K562 (cell line): ENCODE measurements around the gene ZNRF1. TPM values are rescaled to one million over a fixed set of nuclear protein-coding genes. Genes with fewer than 3 reads are reported as not detected.
A peak's percentile ranks its signal among the peaks of the same experiment; 100 is the strongest.

Experiments used
- ATAC-seq: fragments of 200-7000 bp; cut with Tn5 transposase; 3 replicates; pipeline ENCODE4 v1.9.1; 2020; ENCODE audit warnings: moderate library complexity
- BruUV-seq: library from RNA; stranded (reverse); fragments of 400-500 nt; replicated peaks from 2 replicates; lab custom pipeline; 2021; lab: Mats Ljungman, UMichigan
- CTCF ChIA-PET: fragments of 300-600 bp; formaldehyde crosslinking; extraction: SDS; loops from one replicate; lab custom pipeline; 2021; ENCODE audit warnings: low intra/inter-chr PET ratio; lab: Yijun Ruan, JAX
- POLR2A ChIA-PET: fragments of 300-600, 350-650 bp; sonication (Branson Sonifier 250); formaldehyde crosslinking; extraction: SDS; loops from one replicate; lab custom pipeline; 2021; ENCODE audit warnings: antibody characterized with exemption, inconsistent platforms; lab: Yijun Ruan, JAX
- DNase-seq, 4 experiments: peaks; one replicate each; pipeline versions ENCODE4 v3.0.0 to v3.0.0-alpha.2; 2011 to 2018; ENCODE audit warnings: low spot score in 3 of 4, mixed read lengths in 3 of 4; ENCODE audit errors: extremely low read depth in 1 of 4
- FAIRE-seq: peaks from 2 replicates; lab custom pipeline; 2011; peaks lifted over from hg19 to GRCh38; lab: Jason Lieb, UNC
- H2AFZ ChIP-seq: 2 replicates; pipeline ENCODE4 v1.6.0; 2011; ENCODE audit warnings: low read depth, low read length, control low read depth, inconsistent platforms
- H3K27ac ChIP-seq: fragments of 200-600 bp; 3 replicates; pipeline ENCODE4 v1.8.0; 2011; ENCODE audit warnings: low read depth, mild to moderate bottlenecking, control low read depth, inconsistent platforms, low read length, moderate library complexity, mixed read lengths; ENCODE audit errors: extremely low read depth
- H3K27me3 ChIP-seq, 2 experiments: fragments of 300-600 bp in 1 of 2; 2 replicates in 1 of 2; 3 replicates in 1 of 2; pipeline versions ENCODE4 v1.6.0 to v1.8.0; 2011; ENCODE audit warnings: inconsistent platforms in 2 of 2, low read length in 2 of 2, mild to moderate bottlenecking in 1 of 2, mixed read lengths in 1 of 2, moderate library complexity in 1 of 2; ENCODE audit not compliant: control insufficient read depth in 2 of 2, insufficient read depth in 2 of 2
- H3K36me3 ChIP-seq: fragments of 300-600 bp; 3 replicates; pipeline ENCODE4 v1.8.0; 2011; ENCODE audit warnings: mild to moderate bottlenecking, low read length, inconsistent platforms; ENCODE audit not compliant: control insufficient read depth, insufficient read depth
- H3K4me1 ChIP-seq, 2 experiments: fragments of 200-600 bp in 1 of 2; replicated peaks in 1 of 2; 2 replicates in 1 of 2; 3 replicates in 1 of 2; pipeline versions ENCODE4 v1.5.1 to v1.8.0; 2011; ENCODE audit warnings: inconsistent platforms in 2 of 2, low read length in 2 of 2, mild to moderate bottlenecking in 1 of 2, mixed read lengths in 1 of 2, moderate library complexity in 1 of 2; ENCODE audit not compliant: control insufficient read depth in 2 of 2, insufficient read depth in 2 of 2
- H3K4me2 ChIP-seq: 2 replicates; pipeline ENCODE4 v1.6.1; 2011; ENCODE audit warnings: low read length, control low read depth, inconsistent platforms, mixed read lengths; ENCODE audit not compliant: insufficient read depth
- H3K4me3 ChIP-seq: fragments of 200-600 bp; sonication (generic), shearing (Covaris generic); 2 replicates; pipeline ENCODE4 v1.5.1; 2016; ENCODE audit warnings: control low read depth, inconsistent platforms
- H3K79me2 ChIP-seq: fragments of 200-600 bp; 3 replicates; pipeline ENCODE4 v1.8.0; 2011; ENCODE audit warnings: low read length, inconsistent platforms; ENCODE audit not compliant: control insufficient read depth, insufficient read depth
- H3K9ac ChIP-seq, 2 experiments: 2 replicates each; pipeline versions ENCODE4 v1.6.0 to v1.6.1; 2011; ENCODE audit warnings: low read depth in 2 of 2, low read length in 2 of 2, control low read depth in 1 of 2, inconsistent platforms in 1 of 2, mild to moderate bottlenecking in 1 of 2, mixed read lengths in 1 of 2; ENCODE audit not compliant: insufficient read depth in 1 of 2
- H3K9me1 ChIP-seq: one replicate; pipeline ENCODE4 v1.6.0; 2011; ENCODE audit warnings: inconsistent platforms, mild to moderate bottlenecking, low read length, moderate library complexity; ENCODE audit not compliant: control insufficient read depth, insufficient read depth
- H3K9me3 ChIP-seq: replicated peaks from 2 replicates; pipeline ENCODE4 v1.5.1; 2011; ENCODE audit warnings: low read depth, low read length, inconsistent platforms; ENCODE audit not compliant: control insufficient read depth, insufficient read depth
- H4K20me1 ChIP-seq: replicated peaks from 2 replicates; pipeline ENCODE4 v1.6.1; 2011; ENCODE audit warnings: low read length, inconsistent platforms, mixed read lengths; ENCODE audit not compliant: control insufficient read depth, insufficient read depth
- BDP1 ChIP-seq: IDR thresholded peaks from 3 replicates; pipeline ENCODE4 v1.6.1; 2011; ENCODE audit not compliant: insufficient read length, insufficient read depth
- CHD1 ChIP-seq: fragments of 200-600 bp; sonication (generic); IDR thresholded peaks from one replicate; pipeline ENCODE4 v1.6.1; 2012; ENCODE audit warnings: mild to moderate bottlenecking, moderate library complexity, low read length, inconsistent platforms
- E2F1 ChIP-seq: sonication (generic); formaldehyde crosslinking; IDR thresholded peaks from 2 replicates; pipeline ENCODE4 v1.8.1; 2023; ENCODE audit warnings: mild to moderate bottlenecking, missing genetic modification reagents, moderate library complexity
- ELF4 ChIP-seq: fragments of 450-650 bp; formaldehyde crosslinking; IDR thresholded peaks from 2 replicates; pipeline ENCODE4 v1.4.0; 2022; ENCODE audit warnings: missing genetic modification characterization
- FOXA3 ChIP-seq, 2 experiments: fragments of 450-650 bp in 1 of 2; sonication (generic) in 1 of 2; formaldehyde crosslinking; IDR thresholded peaks in 1 of 2; conservative IDR thresholded peaks in 1 of 2; 2 replicates each; pipeline versions ENCODE4 v1.4.0 to v1.8.0; 2020 to 2022; ENCODE audit warnings: mild to moderate bottlenecking in 2 of 2, missing genetic modification reagents in 1 of 2
- IFI16 ChIP-seq: fragments of 250-450 bp; sonication (Bioruptor Pico); IDR thresholded peaks from 2 replicates; pipeline ENCODE4 v2.1.2; 2022; ENCODE audit warnings: mild to moderate bottlenecking, inconsistent platforms
- KLF1 ChIP-seq: fragments of 450-650 bp; IDR thresholded peaks from 2 replicates; pipeline ENCODE4 v1.6.1; 2016; ENCODE audit warnings: missing genetic modification characterization, missing compliant biosample characterization
- MXI1 ChIP-seq: IDR thresholded peaks from 2 replicates; pipeline ENCODE4 v1.6.1; 2011; ENCODE audit warnings: low read depth, mild to moderate bottlenecking, improper control_type of control experiment, low read length
- TAF15 ChIP-seq: fragments of 200-400 bp; formaldehyde crosslinking; IDR thresholded peaks from 2 replicates; pipeline ENCODE4 v1.6.1; 2017; ENCODE audit warnings: mild to moderate bottlenecking, low read depth, low read length, moderate library complexity
- ZNF316 ChIP-seq: fragments of 450-650 bp; IDR thresholded peaks from 2 replicates; pipeline ENCODE4 v1.6.1; 2016
- ZNF764 ChIP-seq: fragments of 250-450 bp; sonication (Bioruptor Pico); IDR thresholded peaks from 2 replicates; pipeline ENCODE4 v1.4.0; 2020; ENCODE audit warnings: low read depth, mild to moderate bottlenecking, moderate library complexity
- ZNF766 ChIP-seq: fragments of 200-800 bp; sonication (Bioruptor generic); conservative IDR thresholded peaks from 2 replicates; pipeline ENCODE4 v1.6.1; 2016; ENCODE audit warnings: missing genetic modification characterization, missing compliant biosample characterization
- WGBS: fragments of 100-300 bp; shearing (Covaris generic); methylation state at CpG from one replicate; pipeline ENCODE4 v1.1.6; 2016; ENCODE audit warnings: low coverage, mixed read lengths; ENCODE audit not compliant: insufficient coverage; ENCODE audit errors: missing lambda C conversion rate; 5-methylcytosine and 5-hydroxymethylcytosine counted together
- in situ Hi-C: fragments of 300-500 bp; cut with MboI; formaldehyde crosslinking; loops from 4 replicates; pipeline ENCODE4 v1.15.0; 2018; ENCODE audit warnings: inconsistent platforms, mixed read lengths
- intact Hi-C: fragments of 100-400 bp; cut with micrococcal nuclease; formaldehyde crosslinking; loops from 2 replicates; pipeline ENCODE4 v1.14.2; 2022
- polyA plus RNA-seq, 8 experiments: library from polyadenylated mRNA; depleted of rRNA in 4 of 8; stranded (reverse) in 5 of 8; unstranded in 3 of 8; fragments of >200 nt; fragmentation: Nextera tagmentation in 2 of 8; fragmentation: Illumina TruSeq in 1 of 8; extraction: Ambion mirVana in 2 of 8; extraction: Trizol in 1 of 8; gene quantifications; 2 replicates each; pipeline versions ENCODE4 v1.2.1 to v1.2.3, GENCODE V29; 2011 to 2014; ENCODE audit warnings: inconsistent platforms in 1 of 8, missing spikeins in 1 of 8
- total RNA-seq, 7 experiments: library from RNA; depleted of rRNA in 6 of 7; stranded (reverse); fragments of >200 nt in 6 of 7; fragmentation: Illumina TruSeq in 2 of 7; extraction: Trizol in 2 of 7; gene quantifications; 2 replicates each; pipeline versions ENCODE4 v1.2.1 to v1.2.3, GENCODE V29; 2011 to 2021; ENCODE audit warnings: low replicate concordance in 1 of 7

ZNRF1 gene
- total and polyA plus RNA-seq, 9 of the 15 experiments (the other 6 are each of a cell fraction or from before 2014, with no cell fraction given) = 9.5 to 37.7 (median 20.0) TPM

- WGBS = 16% methylated on average over 7 of the region's 7 CpGs
- peak overlapping the region; percentile 73 for H3K27ac ChIP-seq
- DNase-seq (peak in 1 of 4 experiments; percentile 41), ATAC-seq (peak; percentile 27; the same call in 1 of the 3 replicates), FAIRE-seq (no peak)
- no peaks in the 10 kb centered on the region for H3K9me1 ChIP-seq
- H4K20me1 ChIP-seq = no peaks in the 10 kb centered on the region
- POLR2A ChIA-PET = interaction anchor here (1.0 to 5.1 kb wide), 3 partner anchors 9 to 23 kb away, joined by 3 to 25 read pairs (median 4); no protein-coding TSS in a partner anchor
- H3K4me2 ChIP-seq = peak overlapping the region; percentile 83
- H3K9me3 ChIP-seq = no peaks in the 10 kb centered on the region
- BruUV-seq = no TSS peak
- in situ Hi-C loops (no loop called here), intact Hi-C loops (loop anchor here (2.0 kb wide), 2 partner anchors 45 to 63 kb away; no protein-coding TSS in a partner anchor)
- H2AFZ ChIP-seq = peak overlapping the region; percentile 41
- CTCF ChIA-PET = no interaction called here
- TF ChIP-seq E2F1 (CRISPR knock-in tag) = no peak
- TF ChIP-seq ZNF766 (CRISPR knock-in tag) = 0 out of 2 replicates have a peak, but pooled peaks have one; percentile 23
- no peak for TF ChIP-seq MXI1
- no peak for TF ChIP-seq BDP1
- TF ChIP-seq CHD1 = peak; percentile 33
- peak in 1 of 2 experiments; percentile 41; a peak in 1 of 4 replicates for TF ChIP-seq FOXA3 (CRISPR knock-in tag; conservative IDR thresholded peaks at IDR 0.05 in 1 of 2, IDR thresholded peaks at IDR 0.05 in 1 of 2)
- no peak for TF ChIP-seq ZNF764 (CRISPR knock-in tag)
- TF ChIP-seq ZNF316 = peak; percentile 36; the same call in 1 of the 2 replicates
- no peak for TF ChIP-seq IFI16
- TF ChIP-seq KLF1 (tag) = no peak
- no peak for TF ChIP-seq ELF4 (CRISPR knock-in tag)
- TF ChIP-seq TAF15 = no peak
- H3K36me3 ChIP-seq = no peaks in the 10 kb centered on the region
- H3K4me3 ChIP-seq = no peak overlapping the region
- peak overlapping the region; percentile 49 to 77; a peak in 3 of 4 replicates for H3K9ac ChIP-seq
- H3K79me2 ChIP-seq = peaks cover 100% of the 10 kb centered on the region
- H3K4me1 ChIP-seq = peaks cover 56 to 95% of the 10 kb centered on the region in 2 experiments
- no peaks in the 10 kb centered on the region for H3K27me3 ChIP-seq
Measured at GRCh38 chr16:75065521-75066149, 66.8 kb downstream of the ZNRF1 start.
